ENCODE data around the gene ACVR1C.

Gene ACVR1C

DNA sequence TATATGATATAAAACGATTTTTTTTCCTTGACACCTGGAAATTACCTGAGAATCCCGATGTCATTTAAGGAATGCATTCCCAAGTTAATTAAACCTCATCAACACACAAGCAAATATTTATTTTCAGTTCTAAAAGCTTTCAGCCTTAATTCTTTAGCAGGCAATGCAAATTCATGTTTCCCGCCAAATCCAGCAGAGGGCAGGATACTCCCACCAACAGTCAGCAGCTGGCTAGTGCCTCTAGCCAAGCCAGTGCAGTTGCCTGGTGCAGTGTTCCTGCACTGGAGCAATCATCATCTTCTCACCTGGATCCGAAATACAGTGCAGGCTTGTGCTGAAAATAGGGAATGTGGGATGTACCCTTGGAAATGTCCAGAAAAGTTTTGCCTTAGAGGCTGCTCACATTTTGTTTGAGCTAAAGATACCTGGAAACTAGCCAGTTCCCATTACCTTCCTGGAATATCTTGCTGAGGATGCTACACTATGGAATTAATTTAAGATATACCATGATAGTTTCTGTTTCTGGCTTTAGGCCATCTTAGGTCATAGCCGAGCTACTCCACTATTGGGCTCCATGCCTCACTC lies 136.4 kb downstream of the ACVR1C start:
- DNase-seq = peak; percentile 64

DNA sequence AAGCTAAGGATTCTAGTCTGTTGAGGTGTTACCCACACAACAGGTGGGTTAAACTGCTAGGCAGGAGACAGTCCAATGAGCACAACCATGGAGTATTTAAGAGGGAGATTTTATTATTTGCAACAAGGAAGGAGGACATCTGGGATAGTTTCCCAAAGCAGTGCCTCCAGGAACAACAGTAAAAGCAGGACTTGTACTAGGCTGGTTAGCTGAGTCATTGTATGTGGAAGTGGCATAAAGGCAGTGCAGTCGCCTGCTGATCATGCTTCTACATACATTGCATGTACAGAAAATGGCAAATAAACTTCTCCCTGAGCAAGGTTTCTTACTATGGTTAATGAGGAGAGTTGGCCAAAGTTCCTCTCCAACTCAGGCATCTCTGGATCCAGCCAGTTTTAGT lies 138.7 kb downstream of the ACVR1C start:
- peak; percentile 31 for DNase-seq

DNA sequence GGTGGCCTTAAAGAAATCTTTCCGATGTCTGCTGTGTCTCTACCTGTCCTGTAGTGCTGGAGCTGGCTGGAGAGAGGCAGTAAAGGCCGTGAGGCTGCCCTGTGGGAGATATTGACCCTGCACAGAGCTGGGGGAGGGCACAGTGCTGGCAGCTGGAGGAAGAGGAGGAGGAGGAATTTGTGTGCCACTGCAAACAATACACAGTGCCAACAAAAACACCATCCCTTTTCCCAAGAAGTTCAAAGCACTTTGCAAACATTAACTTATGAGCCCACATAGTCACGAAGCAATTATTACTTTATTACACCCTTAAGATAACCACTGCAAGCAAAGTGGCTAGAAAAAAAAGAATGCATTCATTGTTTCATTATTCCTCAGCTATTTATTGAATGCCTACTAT lies 139.8 kb downstream of the ACVR1C start:
- DNase-seq = no peak

DNA sequence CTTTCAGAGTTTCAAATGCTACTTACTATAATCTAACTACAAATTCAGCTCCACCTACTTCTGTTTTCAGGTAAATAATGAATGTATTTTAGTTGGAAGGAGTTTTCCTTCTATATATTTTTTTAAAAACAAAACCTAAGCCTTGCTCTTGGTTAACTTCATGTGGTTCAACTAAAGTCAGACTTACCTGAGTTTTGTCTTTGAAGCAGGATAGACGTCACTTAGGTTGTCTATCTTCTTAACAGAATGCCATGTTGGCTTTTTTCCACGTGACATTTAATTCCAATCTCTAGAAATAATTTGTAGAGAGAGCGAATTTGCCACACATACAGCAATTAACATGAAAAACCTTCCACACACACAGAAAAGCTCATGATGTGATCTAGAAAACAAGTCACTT lies 140.9 kb downstream of the ACVR1C start:
- no peak for DNase-seq

DNA sequence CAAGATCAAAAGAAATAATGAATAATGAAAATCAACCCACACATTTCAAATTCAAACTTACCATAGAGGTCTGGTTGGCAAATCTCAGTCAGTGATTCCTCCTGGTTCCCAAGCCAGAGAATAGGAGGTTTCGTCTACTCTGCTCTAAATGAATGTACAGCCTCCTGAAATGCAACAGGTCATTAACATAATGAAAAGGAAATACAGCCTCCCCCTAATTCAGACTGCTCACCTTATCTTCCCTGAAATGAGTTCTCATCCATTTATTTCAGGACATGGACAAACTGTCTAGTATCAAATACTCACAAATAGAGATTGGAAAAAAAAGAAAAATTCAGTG lies 141.4 kb downstream of the ACVR1C start:
- DNase-seq = no peak

DNA sequence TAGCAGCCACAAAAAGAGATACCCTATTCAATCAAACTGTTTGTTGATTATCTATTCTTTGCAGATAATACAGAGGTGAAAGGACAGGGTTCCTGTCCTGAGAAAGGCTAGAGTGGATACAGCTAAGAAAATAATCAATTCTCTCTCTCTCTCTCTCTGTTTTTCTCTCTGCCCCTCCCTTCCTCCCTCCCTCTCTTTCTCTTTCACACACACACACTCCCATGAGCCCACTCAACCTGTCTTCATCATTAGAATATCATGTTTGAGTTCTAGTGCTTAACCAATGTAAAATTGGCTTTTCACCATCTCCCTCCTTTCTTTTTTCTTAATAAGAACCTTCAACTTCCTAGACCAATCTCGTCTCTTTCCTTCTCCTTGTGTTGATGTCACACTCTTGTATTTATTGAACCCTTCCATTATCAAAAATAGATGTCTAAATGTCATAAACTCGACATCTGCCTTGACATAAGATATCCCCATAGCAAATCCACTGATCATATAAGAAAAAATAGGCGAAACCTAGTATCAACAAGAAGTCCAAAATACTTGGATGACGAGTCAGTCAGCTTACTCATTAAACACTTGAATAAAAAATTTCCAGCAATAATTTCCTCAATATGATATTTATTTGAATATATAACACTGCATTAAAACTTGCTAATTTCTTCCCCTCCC lies 141.9 kb downstream of the ACVR1C start:
- no peak for DNase-seq

DNA sequence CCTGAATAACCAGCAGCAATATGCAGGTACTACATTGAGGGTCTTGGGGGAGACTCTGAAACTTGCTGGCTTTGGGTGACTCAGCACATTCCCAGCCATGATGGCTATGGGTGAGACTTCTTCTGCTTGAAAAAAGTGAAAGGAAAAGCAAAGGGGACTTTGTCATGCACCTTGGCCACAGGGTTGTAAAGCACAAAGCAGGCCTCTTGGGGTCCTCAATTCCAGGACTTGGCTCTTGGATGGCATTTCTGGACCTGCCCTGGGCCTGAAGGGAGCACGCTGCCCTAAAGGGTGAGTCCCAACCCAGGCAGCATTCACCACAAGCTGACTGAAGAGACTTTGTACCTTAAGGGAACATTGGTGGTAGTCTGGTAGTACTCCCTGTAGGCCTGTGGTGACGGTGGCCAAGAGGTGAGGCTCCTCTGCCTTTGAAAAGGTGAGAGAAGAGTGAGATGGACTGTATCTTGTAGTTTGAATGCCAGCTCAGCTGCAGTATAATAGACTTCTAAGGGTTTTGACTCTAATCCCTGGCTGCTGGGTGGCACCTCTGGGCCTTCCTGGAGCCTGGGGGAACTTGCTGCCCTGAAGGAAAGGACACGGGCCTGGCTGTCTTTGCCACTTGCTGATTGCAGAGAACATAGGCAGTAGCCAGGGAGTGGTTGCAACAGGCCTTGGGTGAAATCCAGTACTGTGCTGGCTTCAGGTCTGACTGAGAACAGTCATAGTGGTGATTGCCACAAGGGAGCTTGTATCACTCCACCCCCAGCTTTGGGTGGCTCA lies 148.3 kb downstream of the ACVR1C start:
- DNase-seq = peak; percentile 86

DNA sequence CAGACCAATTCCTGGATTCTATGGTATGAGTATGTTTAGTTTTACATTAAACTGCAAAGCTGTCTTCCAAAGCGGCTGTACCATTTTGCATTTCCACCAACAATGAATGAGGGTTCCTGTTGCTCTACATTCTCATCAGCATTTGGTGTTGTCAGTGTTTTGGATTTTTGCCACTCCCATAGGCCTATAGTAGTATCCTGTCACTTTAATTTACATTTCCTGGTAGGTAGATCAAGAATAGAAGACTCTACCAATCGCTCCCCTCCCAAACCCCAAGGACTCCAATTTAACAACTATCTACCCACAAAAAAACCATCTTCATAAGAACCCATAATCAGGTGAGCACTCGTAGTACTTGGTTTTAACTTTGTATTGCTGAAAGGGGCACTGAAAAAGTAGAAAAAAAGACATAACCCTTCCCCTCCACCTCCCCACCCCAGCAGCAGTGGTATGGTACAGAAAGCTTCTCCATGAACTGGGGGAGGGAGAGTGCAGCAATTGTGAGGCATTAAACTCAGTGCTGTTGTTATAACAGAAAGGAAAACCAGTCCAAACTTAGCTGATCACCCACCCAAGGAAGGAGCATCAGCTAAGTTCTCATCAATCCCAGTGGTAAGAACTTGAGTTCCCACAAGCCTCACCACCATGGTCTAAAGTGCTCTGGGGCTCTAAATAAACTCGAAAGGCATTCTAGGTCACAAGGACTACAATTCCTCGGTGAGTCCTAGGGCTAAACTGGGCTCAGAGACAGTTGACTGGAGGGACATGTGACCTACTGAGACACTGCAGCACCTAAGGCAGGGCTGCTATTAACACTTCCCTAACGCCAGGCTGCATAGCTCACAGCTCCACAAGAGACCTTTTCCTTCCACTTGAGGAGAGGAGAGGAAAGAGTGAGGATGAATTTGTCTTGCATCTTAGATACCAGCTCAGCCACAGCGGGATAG lies 149.3 kb downstream of the ACVR1C start:
- peak; percentile 27 for DNase-seq

DNA sequence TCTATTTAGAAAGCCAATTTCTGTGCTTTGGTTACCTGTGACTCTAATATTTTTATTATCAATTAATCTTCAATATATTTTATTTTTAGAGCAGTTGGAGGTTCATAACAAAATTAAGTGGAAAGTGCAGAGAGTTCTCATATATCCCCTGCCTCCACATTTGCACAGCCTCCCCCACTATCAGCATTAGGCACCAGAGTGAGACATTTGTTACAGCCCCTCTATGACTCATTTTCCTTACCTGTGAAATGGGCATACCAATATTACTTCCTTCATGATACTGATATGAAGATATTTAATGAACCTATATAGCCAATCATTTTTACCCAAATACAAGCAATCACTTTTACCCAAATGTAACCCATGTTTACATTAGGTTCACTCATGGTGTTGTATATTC lies 150.7 kb downstream of the ACVR1C start:
- no peak for DNase-seq

DNA sequence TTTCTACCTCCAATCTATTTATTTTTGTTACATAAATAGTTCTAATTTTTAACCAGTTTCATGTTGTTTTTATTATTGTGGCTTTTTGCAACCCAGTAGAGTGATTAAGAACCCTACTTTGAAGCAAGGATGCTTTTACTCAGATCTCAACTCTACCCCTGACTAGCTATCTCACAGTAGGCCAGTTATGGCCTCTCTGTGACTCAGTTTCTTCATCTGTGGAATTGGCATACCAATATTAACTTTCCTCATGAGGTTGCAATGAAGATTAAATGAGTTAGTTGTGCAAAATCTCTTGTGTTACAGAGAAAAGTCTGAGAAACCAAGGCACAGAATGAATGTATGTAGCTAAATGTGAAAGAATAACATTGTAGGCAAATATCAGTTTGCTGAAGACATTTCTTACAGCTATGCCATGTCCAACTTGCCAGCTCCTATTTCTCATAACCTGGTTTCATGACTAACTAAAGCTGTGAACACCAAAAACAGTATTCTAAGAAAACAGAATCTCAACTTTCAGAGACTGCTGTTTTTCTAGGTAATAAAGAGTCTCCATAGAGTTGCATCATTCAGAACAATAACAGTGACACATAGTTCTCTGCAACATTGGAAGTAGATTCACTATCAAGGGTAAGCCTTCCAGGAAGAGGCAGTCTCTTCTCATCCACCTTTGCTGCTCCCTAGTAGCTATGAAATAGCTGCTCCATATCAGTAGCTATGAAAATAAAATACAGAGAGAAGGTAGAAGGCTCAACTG lies 151.5 kb downstream of the ACVR1C start:
- DNase-seq = no peak
